ENCODE measurements around the gene USP17L12. TPM values are rescaled to one million over a fixed set of nuclear protein-coding genes. Genes with fewer than 3 reads are reported as not detected.
"Not testable (repeated sequence)": the region's sequence is repeated elsewhere in the genome, so short reads cannot be mapped to it uniquely, and the experiment has no call there.

The USP17L12 gene
- total RNA-seq = not detected

- H3K9me3 ChIP-seq; H3K27ac ChIP-seq; H3K27me3 ChIP-seq (replicated peaks; ENCODE audit: insufficient read depth); H3K4me1 ChIP-seq (ENCODE audit: control insufficient read depth in 1 of 2, low read depth in 2 of 2); H3K36me3 ChIP-seq; H3K4me3 ChIP-seq; DNase-seq (ENCODE audit: low spot score); ATAC-seq (ENCODE audit: insufficient number of reproducible peaks, low FRiP score, low read depth): not testable (repeated sequence)
Measured at GRCh38 chr4:9219852-9220251, at the start of gene USP17L12. Gene USP17L12, plus strand, starts transcription at chr4:9220152. Its CDS starts 0 bp downstream, at chr4:9220152.

- not testable (repeated sequence) for H3K27me3 ChIP-seq (replicated peaks; ENCODE audit: insufficient read depth); H3K27ac ChIP-seq; H3K9me3 ChIP-seq; H3K4me3 ChIP-seq; H3K36me3 ChIP-seq; H3K4me1 ChIP-seq (ENCODE audit: control insufficient read depth in 1 of 2, low read depth in 2 of 2); ATAC-seq (ENCODE audit: insufficient number of reproducible peaks, low FRiP score, low read depth); DNase-seq (ENCODE audit: low spot score)
Measured at GRCh38 chr4:9210357-9210756, 9.6 kb upstream of the USP17L12 start, which contains the start of gene USP17L10. Gene USP17L10, plus strand, starts transcription at chr4:9210657. Its CDS starts 0 bp downstream, at chr4:9210657.

GRCh38 chr4:9214701-9215100 is 5.3 kb upstream of the USP17L12 start:
- H3K27ac ChIP-seq; H3K27me3 ChIP-seq (replicated peaks; ENCODE audit: insufficient read depth); H3K4me1 ChIP-seq (ENCODE audit: control insufficient read depth in 1 of 2, low read depth in 2 of 2); DNase-seq (ENCODE audit: low spot score); H3K36me3 ChIP-seq; H3K4me3 ChIP-seq; ATAC-seq (ENCODE audit: insufficient number of reproducible peaks, low FRiP score, low read depth); H3K9me3 ChIP-seq: not testable (repeated sequence)

- not testable (repeated sequence) for H3K4me1 ChIP-seq (ENCODE audit: control insufficient read depth in 1 of 2, low read depth in 2 of 2)
Measured at GRCh38 chr4:9215105-9215504, 4.8 kb upstream of the USP17L12 start, which contains the start of gene USP17L11. Gene USP17L11, plus strand, starts transcription at chr4:9215405. Its CDS starts 0 bp downstream, at chr4:9215405.

GRCh38 chr4:9224596-9224995 is 4.6 kb downstream of the USP17L12 start, which contains the start of gene USP17L13:
Gene USP17L13, plus strand, starts transcription at chr4:9224896. Its CDS starts 0 bp downstream, at chr4:9224896.
- H3K27ac ChIP-seq = not testable (repeated sequence)

More at GRCh38 chr4:9215105-9215504, 4.8 kb upstream of the USP17L12 start, which contains the start of gene USP17L11:
- H3K4me3 ChIP-seq; H3K36me3 ChIP-seq; DNase-seq (ENCODE audit: low spot score); H3K27ac ChIP-seq; H3K27me3 ChIP-seq (replicated peaks; ENCODE audit: insufficient read depth); H3K9me3 ChIP-seq; ATAC-seq (ENCODE audit: insufficient number of reproducible peaks, low FRiP score, low read depth): not testable (repeated sequence)

GRCh38 chr4:9230249-9230648 is 10.3 kb downstream of the USP17L12 start:
- H3K36me3 ChIP-seq; H3K27ac ChIP-seq; DNase-seq (ENCODE audit: low spot score); H3K27me3 ChIP-seq (replicated peaks; ENCODE audit: insufficient read depth); ATAC-seq (ENCODE audit: insufficient number of reproducible peaks, low FRiP score, low read depth); H3K9me3 ChIP-seq; H3K4me1 ChIP-seq (ENCODE audit: control insufficient read depth in 1 of 2, low read depth in 2 of 2); H3K4me3 ChIP-seq: not testable (repeated sequence)

More at GRCh38 chr4:9224596-9224995, 4.6 kb downstream of the USP17L12 start, which contains the start of gene USP17L13:
- not testable (repeated sequence) for ATAC-seq (ENCODE audit: insufficient number of reproducible peaks, low FRiP score, low read depth); H3K36me3 ChIP-seq; H3K4me3 ChIP-seq; H3K4me1 ChIP-seq (ENCODE audit: control insufficient read depth in 1 of 2, low read depth in 2 of 2); H3K9me3 ChIP-seq; DNase-seq (ENCODE audit: low spot score); H3K27me3 ChIP-seq (replicated peaks; ENCODE audit: insufficient read depth)

- not testable (repeated sequence) for H3K27ac ChIP-seq; H3K9me3 ChIP-seq; DNase-seq (ENCODE audit: low spot score); H3K36me3 ChIP-seq; H3K27me3 ChIP-seq (replicated peaks; ENCODE audit: insufficient read depth); H3K4me1 ChIP-seq (ENCODE audit: control insufficient read depth in 1 of 2, low read depth in 2 of 2); H3K4me3 ChIP-seq; ATAC-seq (ENCODE audit: insufficient number of reproducible peaks, low FRiP score, low read depth)
Measured at GRCh38 chr4:9234085-9234484, 14.1 kb downstream of the USP17L12 start, which contains the start of gene USP17L15. Gene USP17L15, plus strand, starts transcription at chr4:9234385. Its CDS starts 0 bp downstream, at chr4:9234385.

GRCh38 chr4:9238461-9238860 is 18.5 kb downstream of the USP17L12 start:
- DNase-seq (ENCODE audit: low spot score); H3K27ac ChIP-seq; H3K36me3 ChIP-seq: not testable (repeated sequence)

GRCh38 chr4:9243579-9243978 is 23.6 kb downstream of the USP17L12 start, which contains the start of gene USP17L17:
Gene USP17L17, plus strand, starts transcription at chr4:9243879. Its CDS starts 0 bp downstream, at chr4:9243879.
- H3K36me3 ChIP-seq; H3K4me3 ChIP-seq; H3K4me1 ChIP-seq (ENCODE audit: control insufficient read depth in 1 of 2, low read depth in 2 of 2); H3K27ac ChIP-seq; H3K27me3 ChIP-seq (replicated peaks; ENCODE audit: insufficient read depth); ATAC-seq (ENCODE audit: insufficient number of reproducible peaks, low FRiP score, low read depth); H3K9me3 ChIP-seq; DNase-seq (ENCODE audit: low spot score): not testable (repeated sequence)

More at GRCh38 chr4:9238461-9238860, 18.5 kb downstream of the USP17L12 start:
- H3K9me3 ChIP-seq; H3K4me3 ChIP-seq; ATAC-seq (ENCODE audit: insufficient number of reproducible peaks, low FRiP score, low read depth); H3K4me1 ChIP-seq (ENCODE audit: control insufficient read depth in 1 of 2, low read depth in 2 of 2); H3K27me3 ChIP-seq (replicated peaks; ENCODE audit: insufficient read depth): not testable (repeated sequence)

- not testable (repeated sequence) for H3K36me3 ChIP-seq; DNase-seq (ENCODE audit: low spot score); H3K27me3 ChIP-seq (replicated peaks; ENCODE audit: insufficient read depth); H3K4me1 ChIP-seq (ENCODE audit: control insufficient read depth in 1 of 2, low read depth in 2 of 2); H3K4me3 ChIP-seq; H3K9me3 ChIP-seq; H3K27ac ChIP-seq; ATAC-seq (ENCODE audit: insufficient number of reproducible peaks, low FRiP score, low read depth)
Measured at GRCh38 chr4:9247953-9248680, 28.2 kb downstream of the USP17L12 start, which contains the start of gene USP17L18. Gene USP17L18, plus strand, starts transcription at chr4:9248630. Its CDS starts 0 bp downstream, at chr4:9248630.

- H3K4me3 ChIP-seq; H3K27me3 ChIP-seq (replicated peaks; ENCODE audit: insufficient read depth); H3K27ac ChIP-seq; H3K4me1 ChIP-seq (ENCODE audit: control insufficient read depth in 1 of 2, low read depth in 2 of 2); DNase-seq (ENCODE audit: low spot score); H3K36me3 ChIP-seq; ATAC-seq (ENCODE audit: insufficient number of reproducible peaks, low FRiP score, low read depth); H3K9me3 ChIP-seq: not testable (repeated sequence)
Measured at GRCh38 chr4:9253078-9253477, 33.1 kb downstream of the USP17L12 start, which contains the start of gene USP17L19. Gene USP17L19, plus strand, starts transcription at chr4:9253378. Its CDS starts 0 bp downstream, at chr4:9253378.

- not testable (repeated sequence) for DNase-seq (ENCODE audit: low spot score); H3K27me3 ChIP-seq (replicated peaks; ENCODE audit: insufficient read depth); H3K4me1 ChIP-seq (ENCODE audit: control insufficient read depth in 1 of 2, low read depth in 2 of 2); H3K9me3 ChIP-seq; ATAC-seq (ENCODE audit: insufficient number of reproducible peaks, low FRiP score, low read depth); H3K27ac ChIP-seq; H3K36me3 ChIP-seq; H3K4me3 ChIP-seq
Measured at GRCh38 chr4:9257824-9258223, 37.9 kb downstream of the USP17L12 start, which contains the start of gene USP17L20. Gene USP17L20, plus strand, starts transcription at chr4:9258124. Its CDS starts 0 bp downstream, at chr4:9258124.

Measured in thoracic aorta (tissue), 2 donors.